ENCODE data around the gene RLBP1.

RLBP1 gene

GRCh38 chr15:89206908-89207331 is 14.5 kb downstream of the RLBP1 start:
- DNase-seq (ENCODE audit: low read depth in 2 of 2) = peak; percentile 65

- no peak for DNase-seq (ENCODE audit: low read depth in 2 of 2)
These were observed 15.3 kb downstream of the RLBP1 start for GRCh38 chr15:89205991-89206585.

- DNase-seq (ENCODE audit: low read depth in 2 of 2) = peak; percentile 18 to 28
These were observed 17.6 kb downstream of the RLBP1 start for GRCh38 chr15:89203705-89204273.

GRCh38 chr15:89201465-89202005 is 19.8 kb downstream of the RLBP1 start:
- DNase-seq (ENCODE audit: low read depth in 2 of 2) = no peak

- no peak for DNase-seq (ENCODE audit: low read depth in 2 of 2)
These were observed 21.2 kb downstream of the RLBP1 start for GRCh38 chr15:89200182-89200581.

GRCh38 chr15:89199746-89200145 is 21.6 kb downstream of the RLBP1 start:
- DNase-seq (ENCODE audit: low read depth in 2 of 2) = no peak

GRCh38 chr15:89198934-89199333 is 22.4 kb downstream of the RLBP1 start:
- DNase-seq (ENCODE audit: low read depth in 2 of 2) = no peak

GRCh38 chr15:89198196-89198595 is 23.2 kb downstream of the RLBP1 start:
- DNase-seq (ENCODE audit: low read depth in 2 of 2) = no peak

- DNase-seq (ENCODE audit: low read depth in 2 of 2) = peak in 1 of 2 donors; percentile 34
These were observed 23.8 kb downstream of the RLBP1 start for GRCh38 chr15:89197503-89197971.

- peak in 1 of 2 donors; percentile 58 for DNase-seq (ENCODE audit: low read depth in 2 of 2)
These were observed 24.4 kb downstream of the RLBP1 start for GRCh38 chr15:89196994-89197393.

- DNase-seq (ENCODE audit: low read depth in 2 of 2) = no peak
These were observed 25.1 kb downstream of the RLBP1 start for GRCh38 chr15:89196241-89196640.

- no peak for DNase-seq (ENCODE audit: low read depth in 2 of 2)
These were observed 25.5 kb downstream of the RLBP1 start for GRCh38 chr15:89195836-89196235.

GRCh38 chr15:89194608-89195007 is 26.8 kb downstream of the RLBP1 start:
- no peak for DNase-seq (ENCODE audit: low read depth in 2 of 2)

GRCh38 chr15:89192766-89193165 is 28.6 kb downstream of the RLBP1 start:
- no peak for DNase-seq (ENCODE audit: low read depth in 2 of 2)

GRCh38 chr15:89192136-89192535 is 29.2 kb downstream of the RLBP1 start:
- no peak for DNase-seq (ENCODE audit: low read depth in 2 of 2)

- no peak for DNase-seq (ENCODE audit: low read depth in 2 of 2)
These were observed 33.3 kb downstream of the RLBP1 start for GRCh38 chr15:89187986-89188514.

- DNase-seq (ENCODE audit: low read depth in 2 of 2) = no peak
These were observed 33.9 kb downstream of the RLBP1 start for GRCh38 chr15:89187301-89187985.

- DNase-seq (ENCODE audit: low read depth in 2 of 2) = no peak
These were observed 34.6 kb downstream of the RLBP1 start for GRCh38 chr15:89186803-89187202.

- no peak for DNase-seq (ENCODE audit: low read depth in 2 of 2)
These were observed 36.4 kb downstream of the RLBP1 start for GRCh38 chr15:89184886-89185526.

- no peak for DNase-seq (ENCODE audit: low read depth in 2 of 2)
These were observed 37.0 kb downstream of the RLBP1 start for GRCh38 chr15:89184357-89184756.

- peak; percentile 49 to 62 for DNase-seq (ENCODE audit: low read depth in 2 of 2)
These were observed 41.2 kb downstream of the RLBP1 start for GRCh38 chr15:89179966-89180875.
